Measurements from ENCODE around the gene APCDD1L.

The APCDD1L gene

GRCh38 chr20:58544891-58545290, 29.7 kb upstream of the APCDD1L start:
- DNase-seq: no peak

DNA sequence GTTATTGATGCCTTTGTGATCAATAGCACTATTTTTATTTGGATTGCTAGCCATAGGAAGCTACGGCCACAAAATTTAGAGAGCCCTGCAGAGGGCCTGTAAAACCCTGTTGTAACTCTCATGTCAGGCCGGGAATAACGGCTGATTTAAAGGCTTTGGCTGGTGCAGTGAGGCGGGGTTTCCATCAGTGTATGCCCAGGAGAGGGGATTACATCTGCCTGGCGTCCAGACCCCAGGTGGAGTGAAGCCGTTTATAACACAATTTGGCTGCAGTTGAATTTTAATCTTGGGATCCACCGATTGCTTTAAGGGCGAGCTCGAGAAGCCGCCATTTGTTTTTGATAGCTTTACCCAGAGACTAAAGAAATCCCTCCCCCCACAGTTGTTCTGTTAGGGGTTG, 29.1 kb upstream of the APCDD1L start:
- DNase-seq: no peak

DNA sequence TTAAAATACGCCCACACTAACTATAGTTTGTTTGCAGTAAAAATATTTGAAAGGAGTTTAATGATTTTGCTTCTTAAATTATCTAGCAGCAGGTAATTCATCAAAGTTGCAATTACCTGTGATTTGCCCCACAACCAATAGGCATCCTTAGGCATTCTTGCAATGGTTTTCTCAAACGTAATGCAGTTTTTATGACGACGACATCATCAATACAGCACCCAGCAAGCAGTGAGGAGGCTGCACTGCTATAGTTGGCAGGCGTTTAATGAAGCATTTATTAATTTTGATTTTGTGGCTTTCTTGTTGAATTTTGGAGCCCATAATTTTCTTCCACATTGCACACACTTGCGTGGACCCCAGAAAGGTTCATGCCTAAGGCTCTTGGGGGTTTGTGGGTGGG, 28.1 kb upstream of the APCDD1L start:
- DNase-seq: no peak

DNA sequence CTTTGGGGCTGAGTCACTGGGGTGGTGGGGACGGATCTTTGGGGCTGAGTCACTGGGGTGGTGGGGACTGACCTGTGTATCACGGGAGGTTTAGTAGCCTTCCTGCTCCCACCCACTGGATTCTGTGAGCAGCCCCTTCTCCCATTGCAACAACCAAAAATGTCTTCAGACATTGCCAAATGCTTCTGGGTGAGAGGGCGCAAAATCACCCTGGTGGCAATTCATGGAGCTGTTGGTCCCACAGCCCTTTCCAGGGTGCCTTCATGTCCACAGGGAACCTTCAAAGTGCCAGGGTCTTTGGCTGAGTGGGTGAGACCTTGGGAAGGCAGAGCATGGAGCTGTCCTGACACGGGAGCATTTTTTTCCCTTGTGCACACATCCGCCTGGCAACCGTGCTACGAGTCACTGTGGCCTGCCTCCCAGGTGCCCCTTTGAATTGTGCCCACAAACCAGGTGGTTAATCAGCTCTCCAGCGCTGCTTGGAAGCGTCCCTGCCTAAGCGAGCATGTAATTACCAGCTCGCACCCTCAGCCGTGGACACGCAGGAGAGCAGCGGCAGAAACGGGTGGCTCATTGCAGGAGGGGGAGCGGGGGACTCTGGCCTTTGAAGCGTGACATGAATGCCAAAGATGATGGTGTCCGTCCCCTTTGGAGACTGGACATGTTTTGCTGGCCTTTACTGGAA, 27.4 kb upstream of the APCDD1L start:
- DNase-seq: no peak

DNA sequence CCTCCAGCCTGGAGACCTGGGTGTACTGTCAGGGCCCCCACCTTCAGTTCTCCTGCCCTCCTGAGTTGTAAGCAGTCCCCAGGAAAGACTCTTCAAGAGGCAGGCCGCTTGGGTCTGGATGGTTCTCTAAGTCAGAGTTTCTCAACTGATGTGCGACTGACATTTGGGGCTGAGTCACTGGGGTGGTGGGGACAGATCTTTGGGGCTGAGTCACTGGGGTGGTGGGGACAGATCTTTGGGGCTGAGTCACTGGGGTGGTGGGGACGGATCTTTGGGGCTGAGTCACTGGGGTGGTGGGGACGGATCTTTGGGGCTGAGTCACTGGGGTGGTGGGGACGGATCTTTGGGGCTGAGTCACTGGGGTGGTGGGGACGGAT, 26.8 kb upstream of the APCDD1L start:
- DNase-seq: peak; percentile 13

DNA sequence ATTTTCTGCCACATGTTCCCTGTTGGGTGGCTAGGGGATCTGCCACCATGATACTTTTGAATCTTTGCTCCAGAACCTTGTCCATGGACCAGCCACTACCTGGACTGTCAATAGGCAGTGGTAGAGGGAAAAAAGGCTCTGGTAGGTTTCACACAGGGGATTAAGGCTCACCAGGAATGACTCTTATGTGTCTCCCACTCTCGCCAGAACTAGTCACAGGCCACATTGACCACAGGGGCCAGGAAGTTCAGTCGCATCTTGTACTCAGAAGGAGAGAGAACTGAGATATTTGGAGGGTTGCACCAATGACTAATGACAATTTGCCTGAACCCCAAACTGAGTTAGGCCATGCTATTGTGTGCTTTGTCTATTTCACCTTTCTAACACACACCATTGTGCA, 23.6 kb upstream of the APCDD1L start:
- DNase-seq: no peak

DNA sequence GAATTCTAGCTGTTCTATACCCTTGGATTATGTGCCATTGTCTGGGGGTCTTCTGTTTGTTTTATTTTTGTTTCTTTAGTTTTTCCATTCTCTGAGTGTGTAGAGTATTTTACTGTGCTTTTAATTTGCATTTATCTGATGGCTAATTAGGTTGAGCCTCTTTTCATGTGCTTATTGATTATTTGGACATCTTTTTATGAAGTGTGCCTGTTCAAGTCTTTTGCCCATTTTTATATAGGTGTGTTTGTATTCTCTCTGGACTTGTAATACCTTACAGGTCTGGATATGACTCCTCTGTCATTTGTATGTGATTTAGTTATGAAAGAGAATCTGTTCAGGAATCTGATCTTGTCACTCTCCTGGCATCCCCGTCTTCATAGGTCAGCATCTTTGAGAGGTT, 22.6 kb upstream of the APCDD1L start:
- no peak for DNase-seq

GRCh38 chr20:58536289-58536688, 21.1 kb upstream of the APCDD1L start:
- DNase-seq: no peak

GRCh38 chr20:58531657-58532056, 16.5 kb upstream of the APCDD1L start:
- no peak for DNase-seq

- DNase-seq: no peak
Observed at GRCh38 chr20:58531063-58531462, 15.9 kb upstream of the APCDD1L start.

GRCh38 chr20:58528412-58528811, 13.2 kb upstream of the APCDD1L start:
- DNase-seq: no peak

DNA sequence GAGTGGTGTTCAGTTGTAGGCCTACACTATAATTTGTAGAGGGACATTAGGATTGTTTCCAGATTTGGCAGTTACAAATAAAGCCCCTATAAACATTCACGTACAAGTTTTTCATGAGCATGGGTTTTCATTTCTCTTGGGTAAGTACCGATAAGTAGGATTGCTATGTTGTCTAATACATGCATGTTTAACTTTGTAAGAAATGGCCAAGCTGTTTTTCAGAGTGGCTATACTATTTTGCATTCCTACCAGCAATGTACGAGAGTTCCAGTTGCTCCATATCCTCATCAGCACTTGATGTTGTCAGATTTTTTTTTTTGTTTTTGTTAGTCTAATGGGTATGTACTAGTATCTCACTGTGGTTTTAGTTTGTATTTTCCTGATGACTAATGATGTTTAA, 11.2 kb upstream of the APCDD1L start:
- no peak for DNase-seq

DNA sequence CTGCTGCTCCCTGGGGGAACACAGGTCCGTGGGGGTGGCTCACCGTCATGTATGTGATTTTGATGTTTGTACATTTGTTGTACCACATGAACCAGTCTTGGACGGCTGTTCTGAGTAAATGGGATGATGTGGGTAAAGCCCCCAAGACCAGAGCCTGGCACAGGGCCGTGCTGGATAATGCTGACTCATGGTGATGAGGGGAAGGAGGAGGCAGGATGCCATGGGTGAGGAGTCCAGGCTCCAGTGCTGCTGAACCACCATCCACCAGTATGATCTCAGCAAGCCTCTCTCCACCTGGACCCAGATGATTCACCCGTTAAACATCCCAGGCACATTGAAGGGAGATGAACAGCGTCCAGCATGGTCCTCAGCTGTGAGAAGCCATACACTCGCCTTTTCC, 9.6 kb upstream of the APCDD1L start:
- DNase-seq: no peak

DNA sequence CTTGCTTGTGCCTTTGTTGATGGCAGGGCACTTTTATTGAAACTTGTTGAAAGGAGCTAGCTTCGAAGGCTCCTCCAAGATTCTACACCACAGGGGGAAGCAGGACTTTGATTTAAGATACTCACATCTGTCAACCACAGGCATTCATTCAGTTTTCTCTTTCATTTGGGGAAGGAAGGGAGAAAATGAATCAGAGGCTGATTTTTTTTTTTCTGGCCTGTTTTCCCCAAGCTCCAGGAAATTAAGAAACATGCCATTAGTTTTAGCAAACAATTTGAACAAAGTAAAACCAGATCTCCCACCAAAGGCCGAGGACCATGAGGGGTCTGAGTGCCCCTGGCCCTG, 8.7 kb upstream of the APCDD1L start:
- DNase-seq: no peak

DNA sequence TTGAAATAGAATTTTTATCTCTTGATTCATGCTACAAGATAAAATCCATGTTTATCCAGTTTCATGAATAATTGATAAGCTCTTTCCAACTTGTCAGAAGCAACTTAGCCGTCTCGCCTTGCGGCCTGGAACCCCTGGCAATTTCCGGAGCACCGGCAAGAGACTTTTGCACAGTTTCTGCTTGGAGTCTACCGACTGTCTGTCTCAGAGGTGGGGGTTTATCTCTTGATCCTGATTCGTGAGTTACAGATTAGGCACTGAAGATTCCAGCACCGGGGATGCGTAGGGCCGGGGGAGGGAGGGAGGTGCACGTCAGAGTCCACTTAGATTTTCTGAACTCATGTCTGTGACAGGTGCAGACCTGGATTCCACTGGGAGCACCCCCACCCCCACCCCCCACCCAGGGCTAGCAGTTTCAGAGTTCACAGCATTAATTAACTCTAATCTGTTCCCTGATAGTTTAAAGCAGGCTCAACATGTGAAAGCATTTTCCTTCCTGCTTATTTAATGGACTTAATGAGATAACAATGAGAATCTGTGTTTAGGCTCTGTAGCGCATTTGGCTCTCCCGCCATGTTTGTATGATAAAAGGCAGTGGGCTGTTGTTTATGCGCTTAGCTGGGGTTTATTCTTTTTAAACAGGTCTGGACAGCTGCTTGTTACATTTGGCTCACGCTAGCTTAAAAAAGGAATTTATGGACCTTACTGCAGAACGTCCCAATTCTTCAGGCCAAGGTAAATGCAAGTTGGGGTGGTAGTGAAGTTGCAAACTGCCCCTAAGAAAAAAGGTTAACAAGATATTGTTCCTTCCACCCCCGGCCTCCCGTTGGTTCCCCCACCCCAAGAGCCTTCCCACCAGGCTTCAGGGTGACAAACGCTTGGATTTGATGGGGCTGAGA, 8.1 kb upstream of the APCDD1L start:
- DNase-seq: no peak

DNA sequence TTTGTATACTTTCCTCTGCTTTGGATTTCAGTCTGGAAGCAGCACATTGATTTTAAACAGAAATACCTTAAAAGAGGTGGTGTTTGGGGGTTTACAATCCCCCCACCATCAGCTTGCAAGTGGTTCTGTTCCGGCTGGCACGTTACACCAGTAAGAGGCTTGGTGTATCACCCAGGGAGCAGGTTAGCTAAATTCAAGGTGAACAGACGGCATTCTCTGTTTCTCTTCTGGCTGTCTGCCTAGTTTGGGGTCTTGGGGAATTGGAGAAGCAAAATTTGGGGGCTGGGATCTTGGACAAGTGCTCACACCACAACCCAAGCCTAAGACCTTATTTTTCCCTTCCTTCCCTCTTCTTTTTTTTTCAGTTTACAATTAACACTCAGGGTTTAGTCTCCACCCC, 7.5 kb upstream of the APCDD1L start:
- DNase-seq: no peak

- DNase-seq: no peak
Observed at GRCh38 chr20:58521763-58522162, 6.6 kb upstream of the APCDD1L start.

DNA sequence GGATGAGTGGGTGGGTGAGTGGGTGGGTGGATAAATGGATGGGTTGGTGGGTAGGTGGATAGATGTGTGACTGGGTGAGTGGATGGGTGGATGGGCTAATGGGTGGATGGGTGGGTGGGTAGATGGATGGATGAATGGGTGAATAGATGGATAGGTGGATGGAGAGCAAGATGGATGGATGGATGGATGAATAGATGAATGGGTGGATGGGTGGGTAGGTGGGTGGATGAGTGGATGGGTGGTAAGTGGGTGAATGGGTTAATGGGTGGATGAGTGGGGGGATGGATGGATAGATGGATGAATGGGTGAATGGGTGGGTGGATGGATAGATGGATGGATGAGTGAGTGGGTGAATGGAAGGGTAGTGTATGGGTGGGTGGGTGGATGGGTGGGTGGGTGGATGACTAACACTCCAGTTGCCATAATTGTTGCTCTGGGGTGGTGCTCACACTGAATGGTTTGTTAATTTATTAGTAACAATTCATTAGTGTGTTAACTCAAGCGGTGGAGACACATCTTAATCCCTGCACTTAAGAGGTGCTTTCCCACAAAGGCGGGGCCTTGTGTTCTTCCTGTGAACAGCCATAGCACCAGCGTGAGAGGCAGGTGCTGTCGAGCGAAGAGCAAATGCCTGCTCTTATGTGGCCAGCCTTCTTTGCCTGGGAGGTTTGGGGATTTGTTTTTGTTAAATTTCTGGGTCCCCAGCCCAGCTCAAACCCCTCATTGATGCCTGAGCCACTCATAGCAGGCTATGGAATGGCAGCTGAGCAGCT, 4.9 kb upstream of the APCDD1L start:
- no peak for DNase-seq

- DNase-seq: no peak
Observed at GRCh38 chr20:58518896-58519593, 3.8 kb upstream of the APCDD1L start.

GRCh38 chr20:58518387-58518786, 3.2 kb upstream of the APCDD1L start:
- no peak for DNase-seq

DNA sequence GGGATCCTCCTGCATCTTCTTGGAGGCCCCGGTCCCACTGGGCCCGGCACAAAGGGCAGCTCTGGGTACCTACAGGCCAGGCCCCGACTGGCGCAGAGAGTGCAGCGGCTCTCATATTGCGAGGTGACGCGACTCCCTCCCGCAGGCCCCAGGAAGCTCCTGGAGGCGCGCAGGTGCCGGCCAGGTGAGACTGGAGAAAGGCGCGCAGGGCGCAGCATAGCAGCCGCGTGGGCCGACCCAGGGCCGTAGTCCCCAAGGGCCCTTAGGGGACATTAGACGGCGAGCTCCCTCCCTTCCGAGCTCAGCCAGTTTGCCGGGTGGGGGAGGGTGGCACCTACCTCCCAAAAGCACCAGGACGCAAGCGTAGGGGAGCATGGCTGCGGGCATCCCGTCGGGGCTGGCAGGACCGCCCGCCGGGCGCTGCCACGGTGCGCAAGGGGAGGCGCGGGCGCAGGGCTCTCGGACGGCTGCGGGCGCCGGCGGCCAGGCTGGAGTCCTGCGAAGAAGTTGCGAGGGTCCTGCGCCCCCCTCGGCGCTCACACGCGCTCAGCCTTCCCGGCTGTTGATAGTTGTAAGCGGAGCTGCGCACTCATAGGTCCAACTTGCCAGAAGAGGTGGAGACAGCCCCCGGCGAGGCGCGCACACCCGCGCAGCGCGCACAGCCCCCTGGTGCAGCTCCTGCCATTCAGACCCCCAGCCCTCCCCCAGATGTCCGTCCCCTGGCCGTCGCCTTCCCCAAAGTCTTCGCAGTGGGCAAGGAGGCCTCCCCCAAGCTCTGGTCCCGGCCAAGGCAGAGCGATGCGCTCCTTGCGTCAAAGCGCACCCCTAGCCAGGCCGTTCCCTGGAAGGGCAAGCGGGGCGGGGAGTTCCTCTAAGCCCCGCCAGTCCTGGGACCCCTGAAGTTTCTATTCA, 622 bp downstream of the APCDD1L start:
- no peak for DNase-seq

Measured in amniotic stem cell (primary cell).